ENCODE data around the gene VPS26B. TPM values are rescaled to one million over a fixed set of nuclear protein-coding genes. Genes with fewer than 3 reads are reported as not detected.

Gene VPS26B
- total RNA-seq = 20.9 and 25.3 TPM in 2 replicates

DNA sequence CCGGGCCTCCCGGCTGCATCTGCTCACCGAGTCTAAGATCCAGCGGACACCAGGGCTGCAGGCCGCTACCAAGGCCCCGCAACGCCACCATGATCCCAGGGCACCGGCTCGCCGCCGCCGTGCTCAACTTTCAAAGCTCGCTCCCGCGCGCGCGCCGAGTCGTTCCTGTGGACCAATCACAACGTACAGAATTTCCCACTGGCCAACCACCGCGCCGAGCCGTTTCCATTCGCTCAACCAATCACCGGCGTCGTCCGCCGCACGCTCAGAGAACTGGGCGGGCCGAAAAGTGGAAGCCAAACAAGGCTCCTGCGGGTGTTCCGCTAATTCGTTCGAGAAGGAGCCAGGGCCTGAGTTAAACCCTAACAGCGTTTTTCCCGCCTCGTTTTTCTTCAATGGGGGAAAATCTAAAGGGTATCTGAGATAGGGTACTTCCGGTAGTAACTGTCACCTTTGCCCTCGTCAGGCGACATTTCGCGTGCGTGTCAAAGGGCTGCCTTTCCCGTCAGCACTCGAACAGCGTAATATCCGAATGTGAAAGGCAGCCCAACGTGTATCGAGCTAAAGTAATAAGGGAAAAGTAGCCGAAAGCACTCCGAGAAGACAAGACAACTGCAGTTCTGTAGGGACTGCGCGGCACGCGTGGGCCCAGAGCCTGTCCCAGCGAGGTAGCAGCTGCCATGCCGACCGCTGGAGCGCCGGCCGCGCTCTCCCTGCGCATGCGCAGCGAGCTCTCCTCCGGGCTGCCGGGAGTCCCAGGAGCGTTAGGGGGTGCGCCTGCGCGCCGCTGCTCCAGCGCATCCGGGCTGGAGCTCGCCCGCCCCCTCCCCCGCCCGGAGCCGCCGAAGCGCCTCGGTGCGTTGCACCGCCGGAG lies at the start of gene VPS26B, which contains the start of gene NCAPD3:
Gene VPS26B, plus strand, starts transcription at position 836 of the 874 bp plus-strand sequence. CDS start 452 bp downstream, outside the sequence.
Gene NCAPD3, minus strand, starts transcription at position 132 of the 874 bp plus-strand sequence. Its CDS starts 41 bp downstream, at position 91.

DNA sequence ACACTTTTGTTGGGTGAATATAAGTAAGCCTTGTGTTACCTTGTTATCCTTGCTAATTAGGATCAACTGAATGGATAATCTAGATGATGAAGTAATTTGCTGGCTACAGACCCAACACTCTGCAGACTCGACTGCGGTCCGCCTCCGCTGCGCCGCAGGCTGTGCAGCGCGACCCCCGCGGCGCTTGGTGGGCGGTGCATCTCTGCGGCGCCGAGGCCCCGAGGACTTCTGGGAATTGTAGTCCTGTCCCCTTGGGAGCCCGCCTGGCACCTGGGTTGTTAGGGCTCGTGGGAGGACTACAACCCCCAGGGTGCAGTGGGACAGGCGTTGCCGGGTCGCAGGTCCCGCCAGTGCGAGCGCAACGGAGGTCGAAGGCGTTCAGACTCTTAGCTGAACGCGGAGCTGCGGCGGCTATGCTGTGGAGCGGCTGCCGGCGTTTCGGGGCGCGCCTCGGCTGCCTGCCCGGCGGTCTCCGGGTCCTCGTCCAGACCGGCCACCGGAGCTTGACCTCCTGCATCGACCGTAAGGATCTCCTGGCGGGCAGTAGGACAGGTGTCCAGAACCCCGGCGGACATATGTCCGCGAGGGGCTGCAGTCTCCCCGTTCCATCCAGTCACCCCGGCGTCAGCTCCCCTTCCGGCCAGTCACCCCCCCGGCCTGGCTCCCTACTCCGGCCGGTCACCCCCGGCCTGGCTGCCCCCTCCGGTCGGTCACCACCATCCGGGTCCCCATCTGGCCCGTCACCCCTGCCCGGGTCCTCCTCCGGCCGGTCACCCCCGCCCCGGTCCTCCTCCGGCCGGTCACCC lies 28.9 kb downstream of the VPS26B start, which contains the start of the genes ACAD8 and THYN1:
Gene ACAD8, plus strand, starts transcription at position 381 of the 806 bp plus-strand sequence. Its CDS starts 33 bp downstream, at position 414.
Gene THYN1, minus strand, starts transcription at position 165 of the 806 bp plus-strand sequence. CDS start 470 bp downstream, outside the sequence.

DNA sequence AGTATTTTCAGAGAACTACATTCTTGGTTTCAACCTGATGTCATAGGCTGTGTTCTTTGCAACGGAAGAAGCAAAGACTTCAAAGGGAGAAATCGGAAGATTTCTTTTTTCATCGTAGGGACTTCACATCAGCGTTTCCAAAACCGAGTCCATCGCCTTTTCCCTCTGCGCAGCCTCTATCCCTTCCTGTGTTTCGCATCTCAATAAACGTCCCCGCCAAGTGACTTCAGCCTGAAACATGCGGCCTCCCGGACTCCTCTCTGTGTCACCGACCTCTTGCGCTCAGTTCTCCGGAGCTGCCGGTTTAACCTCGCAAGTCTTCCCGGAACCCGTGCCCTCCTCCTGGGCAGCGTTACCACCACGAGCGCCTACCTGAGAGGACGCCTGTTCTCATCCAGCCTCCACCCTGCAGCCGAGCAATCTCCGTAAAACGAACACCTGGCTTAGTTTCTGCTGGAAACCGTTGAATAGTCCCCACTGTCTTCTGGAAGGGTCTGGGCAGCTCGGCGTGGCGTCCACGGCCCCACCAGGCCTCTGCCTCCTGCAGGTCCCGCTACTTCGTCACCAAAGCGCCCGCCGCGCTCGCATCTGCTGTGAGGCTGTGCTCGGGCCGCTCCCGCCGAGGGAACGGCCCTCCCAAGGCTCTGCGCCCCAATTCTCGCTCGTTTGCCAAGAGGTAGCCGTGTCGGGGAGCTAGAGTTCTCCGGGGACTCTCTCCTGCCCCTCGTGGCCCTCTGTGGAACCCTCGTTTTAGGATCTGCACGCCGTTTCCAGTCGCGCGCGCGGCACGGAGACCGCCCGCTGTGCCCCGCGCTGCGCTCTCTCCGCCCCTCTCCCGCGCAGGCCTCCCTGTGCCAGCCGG lies 51.3 kb downstream of the VPS26B start, which contains the start of gene GLB1L3:
Gene GLB1L3, plus strand, starts transcription at position 846 of the 862 bp plus-strand sequence. CDS start 362 bp downstream, outside the sequence.

Other genes with a start within 250 kb of the VPS26B start
- 0.64 and 1.7 TPM in 2 replicates for gene JAM3, start 155.6 kb upstream of the VPS26B start, total RNA-seq
- 6.7 and 6.8 TPM in 2 replicates for gene NCAPD3, start 704 bp upstream of the VPS26B start, total RNA-seq
- gene THYN1, start 28.7 kb downstream of the VPS26B start, total RNA-seq = 62.9 and 74.7 TPM in 2 replicates
- 11.3 and 14.5 TPM in 2 replicates for gene ACAD8, start 28.9 kb downstream of the VPS26B start, total RNA-seq
- gene GLB1L3, start 51.7 kb downstream of the VPS26B start, total RNA-seq = 2.1 and 3.9 TPM in 2 replicates
- 2.6 and 4.3 TPM in 2 replicates for gene GLB1L2, start 107.3 kb downstream of the VPS26B start, total RNA-seq
- not detected in 2 replicates for gene B3GAT1, start 187.6 kb downstream of the VPS26B start, total RNA-seq